K562 (cell line): Measurements from ENCODE around the gene ITPK1. TPM values are rescaled to one million over a fixed set of nuclear protein-coding genes. Genes with fewer than 3 reads are reported as not detected.

ENCODE experiments used
- E2F4 ChIP-seq: sonication (generic); formaldehyde crosslinking; IDR thresholded peaks from 2 replicates; pipeline ENCODE4 v1.8.0; 2022; ENCODE audit warnings: mild to moderate bottlenecking, low read depth, missing genetic modification reagents
- FOXA1 ChIP-seq: fragments of 450-650 bp; IDR thresholded peaks from 2 replicates; pipeline ENCODE4 v1.6.1; 2016; ENCODE audit warnings: mild to moderate bottlenecking, borderline replicate concordance
- KDM5B ChIP-seq: fragments of 200-600 bp; sonication (generic); IDR thresholded peaks from 2 replicates; pipeline ENCODE4 v1.6.1; 2012; ENCODE audit warnings: low read depth, mild to moderate bottlenecking, moderate library complexity, low read length, control low read depth, inconsistent platforms; ENCODE audit not compliant: insufficient replicate concordance
- NCOA6 ChIP-seq: fragments of 450-650 bp; IDR thresholded peaks from 2 replicates; pipeline ENCODE4 v1.6.1; 2017; ENCODE audit warnings: mild to moderate bottlenecking
- NR2C1 ChIP-seq, 2 experiments: fragments of 450-650 bp; IDR thresholded peaks; 2 replicates each; pipeline ENCODE4 v1.6.1; 2017; ENCODE audit warnings: mild to moderate bottlenecking in 2 of 2, antibody characterized with exemption in 1 of 2, inconsistent platforms in 1 of 2, missing compliant biosample characterization in 1 of 2, missing genetic modification characterization in 1 of 2
- POLR2B ChIP-seq: fragments of 450-650 bp; IDR thresholded peaks from 2 replicates; pipeline ENCODE4 v1.6.1; 2018; ENCODE audit warnings: low read depth; ENCODE audit not compliant: partially characterized antibody
- ZNF184 ChIP-seq: sonication (generic); formaldehyde crosslinking; IDR thresholded peaks from 2 replicates; pipeline ENCODE4 v1.5.0; 2020; ENCODE audit warnings: missing genetic modification reagents
- ZNF507 ChIP-seq: conservative IDR thresholded peaks from 2 replicates; pipeline ENCODE4 v1.6.1; 2017; ENCODE audit warnings: missing genetic modification characterization, missing compliant biosample characterization
- ZNF668 ChIP-seq: fragments of 250-450 bp; sonication (Bioruptor Pico); IDR thresholded peaks from 2 replicates; pipeline ENCODE4 v1.8.0; 2022; ENCODE audit warnings: mild to moderate bottlenecking, inconsistent platforms
- polyA plus RNA-seq, 8 experiments: library from polyadenylated mRNA; depleted of rRNA in 4 of 8; stranded (reverse) in 5 of 8; unstranded in 3 of 8; fragments of >200 nt; fragmentation: Nextera tagmentation in 2 of 8; fragmentation: Illumina TruSeq in 1 of 8; extraction: Ambion mirVana in 2 of 8; extraction: Trizol in 1 of 8; gene quantifications; 2 replicates each; pipeline versions ENCODE4 v1.2.1 to v1.2.3, GENCODE V29; 2011 to 2014; ENCODE audit warnings: inconsistent platforms in 1 of 8, missing spikeins in 1 of 8
- total RNA-seq, 7 experiments: library from RNA; depleted of rRNA in 6 of 7; stranded (reverse); fragments of >200 nt in 6 of 7; fragmentation: Illumina TruSeq in 2 of 7; extraction: Trizol in 2 of 7; gene quantifications; 2 replicates each; pipeline versions ENCODE4 v1.2.1 to v1.2.3, GENCODE V29; 2011 to 2021; ENCODE audit warnings: low replicate concordance in 1 of 7
- TF ChIP-seq, protein P1 (sequence below): fragments of 250-450 bp; sonication (Bioruptor Pico); IDR thresholded peaks from 2 replicates; pipeline ENCODE4 v1.8.0; 2022; ENCODE audit warnings: inconsistent platforms, mild to moderate bottlenecking, moderate library complexity, borderline replicate concordance

Gene ITPK1
- total and polyA plus RNA-seq, 9 of the 15 experiments (the other 6 are each of a cell fraction or from before 2014, with no cell fraction given): 1.2 to 39.2 (median 23.0) TPM

GRCh38 chr14:93104961-93105360 lies 10.8 kb downstream of the ITPK1 start (continued):
- TF ChIP-seq E2F4 (CRISPR knock-in tag) (no peak), ZNF184 (CRISPR knock-in tag) (no peak), FOXA1 (no peak), ZNF668 (CRISPR knock-in tag) (no peak), ZNF507 (tag) (no peak), KDM5B (no peak), NCOA6 (no peak), POLR2B (no peak), NR2C1 (IDR thresholded peaks at IDR 0.05) (no peak), NR2C1 (tag; IDR thresholded peaks at IDR 0.05) (no peak)
- TF ChIP-seq, protein P1, sequence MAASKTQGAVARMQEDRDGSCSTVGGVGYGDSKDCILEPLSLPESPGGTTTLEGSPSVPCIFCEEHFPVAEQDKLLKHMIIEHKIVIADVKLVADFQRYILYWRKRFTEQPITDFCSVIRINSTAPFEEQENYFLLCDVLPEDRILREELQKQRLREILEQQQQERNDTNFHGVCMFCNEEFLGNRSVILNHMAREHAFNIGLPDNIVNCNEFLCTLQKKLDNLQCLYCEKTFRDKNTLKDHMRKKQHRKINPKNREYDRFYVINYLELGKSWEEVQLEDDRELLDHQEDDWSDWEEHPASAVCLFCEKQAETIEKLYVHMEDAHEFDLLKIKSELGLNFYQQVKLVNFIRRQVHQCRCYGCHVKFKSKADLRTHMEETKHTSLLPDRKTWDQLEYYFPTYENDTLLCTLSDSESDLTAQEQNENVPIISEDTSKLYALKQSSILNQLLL (CRISPR knock-in tag): no peak
- TF ChIP-seq, all 486 proteins: peak for 0
